ENCODE data around the gene CNTNAP2. TPM values are rescaled to one million over a fixed set of nuclear protein-coding genes. Genes with fewer than 3 reads are reported as not detected.

CNTNAP2 gene
- total and polyA plus RNA-seq, 2 of the 8 experiments (the other 6 are each of a cell fraction or from before 2014, with no cell fraction given) = 27.9 to 71.0 TPM

DNA sequence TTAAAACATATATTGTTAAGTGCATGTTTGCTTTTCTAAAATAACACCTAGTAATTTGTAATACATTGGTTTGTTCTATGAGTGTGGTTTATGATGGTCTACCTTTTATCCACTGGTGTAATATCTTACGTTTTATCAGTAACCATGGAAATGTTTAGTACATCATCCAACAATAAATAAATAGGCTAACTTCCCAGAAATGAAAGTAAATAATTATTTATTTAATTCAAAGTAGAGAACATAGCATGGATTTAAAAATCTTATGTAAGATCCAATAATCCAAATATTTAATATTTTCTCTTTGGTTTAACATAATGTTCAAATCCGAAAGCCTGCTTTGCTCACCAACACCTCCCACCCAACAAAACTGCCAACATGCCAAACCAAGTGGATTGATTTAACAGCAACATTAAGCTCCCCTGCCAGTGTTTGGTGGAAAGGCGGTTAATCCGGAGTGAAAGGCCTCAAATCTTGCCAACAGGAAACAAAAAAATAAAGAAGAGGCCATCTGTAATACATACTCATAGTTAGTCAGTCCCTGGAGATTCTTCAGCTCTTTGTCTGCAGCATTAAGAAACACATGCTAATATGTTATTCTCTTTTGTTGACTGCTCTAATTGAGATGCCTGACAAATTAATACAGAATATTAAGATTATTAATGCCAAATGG lies 897.8 kb downstream of the CNTNAP2 start:
- POLR2A ChIA-PET (ENCODE audit: partially characterized antibody) = interaction anchor here (0.6 kb wide), 1 partner anchor 54 kb away, joined by 4 read pairs; no protein-coding TSS in a partner anchor
- Histone ChIP-seq H2BK5ac (ENCODE audit: low read depth, low read length) (no peak overlapping the region), H3K18ac (ENCODE audit: extremely low read depth, low read length) (no peak overlapping the region), H4K8ac (ENCODE audit: extremely low read depth, insufficient read depth, low read length) (no peak overlapping the region), H2BK20ac (ENCODE audit: low read length) (no peak overlapping the region), H3K9me3 (ENCODE audit: insufficient read depth in 2 of 2, low read depth in 1 of 2, low read length in 1 of 2) (no peaks in the 10 kb centered on the region), H3K4me3 (ENCODE audit: extremely low read depth in 1 of 4, insufficient read depth in 2 of 4, low read depth in 3 of 4, low read length in 4 of 4) (no peak overlapping the region), H3K9ac (replicated peaks in 1 of 4; ENCODE audit: extremely low read depth in 1 of 4, low read depth in 3 of 4, low read length in 3 of 4) (no peak overlapping the region), H3K4me2 (ENCODE audit: insufficient read depth in 1 of 2, low read depth in 2 of 2, low read length in 2 of 2) (no peak overlapping the region), H3K23me2 (ENCODE audit: low read depth, low read length) (no peaks in the 10 kb centered on the region), H3K27ac (ENCODE audit: low read depth, low read length) (no peak overlapping the region), H3K36me3 (ENCODE audit: control insufficient read depth in 2 of 4, insufficient read depth in 4 of 4, low read length in 3 of 4) (no peaks in the 10 kb centered on the region), H3K79me1 (ENCODE audit: low read depth, low read length) (no peaks in the 10 kb centered on the region), H4K91ac (replicated peaks; ENCODE audit: insufficient read length, low read length) (no peak overlapping the region), H2BK120ac (replicated peaks; ENCODE audit: low read depth, low read length) (no peak overlapping the region), H3K4me1 (replicated peaks in 1 of 4; ENCODE audit: control insufficient read depth in 3 of 4, insufficient read depth in 4 of 4, low read length in 3 of 4) (no peaks in the 10 kb centered on the region), H3K79me2 (ENCODE audit: control insufficient read depth in 1 of 2, insufficient read depth in 2 of 2, low read length in 2 of 2) (no peaks in the 10 kb centered on the region), H2AK5ac (ENCODE audit: low read depth, low read length) (no peak overlapping the region), H3K56ac (replicated peaks; ENCODE audit: insufficient read length, low read depth, low read length) (no peak overlapping the region), H4K20me1 (replicated peaks in 1 of 2; ENCODE audit: control insufficient read depth in 1 of 2, insufficient read depth in 2 of 2, low read length in 2 of 2) (no peaks in the 10 kb centered on the region), H3K23ac (ENCODE audit: insufficient read length) (no peak overlapping the region), H3K27me3 (replicated peaks in 1 of 4; ENCODE audit: control insufficient read depth in 3 of 4, extremely low read depth in 1 of 4, insufficient read depth in 3 of 4, low read length in 3 of 4) (no peaks in the 10 kb centered on the region), H3K4ac (replicated peaks; ENCODE audit: insufficient read length, low read depth, low read length) (no peak overlapping the region), H4K5ac (ENCODE audit: insufficient read length, low read depth, low read length) (no peak overlapping the region), H2BK15ac (ENCODE audit: low read length) (no peak overlapping the region), H2BK12ac (ENCODE audit: low read depth, low read length) (no peak overlapping the region), H2AFZ (ENCODE audit: low read length) (no peak overlapping the region), H3K14ac (ENCODE audit: insufficient read length) (no peak overlapping the region)
- DNase-seq (ENCODE audit: low read depth in 1 of 2, low spot score in 2 of 2) (no peak), FAIRE-seq (no peak)
- CTCF ChIA-PET (ENCODE audit: partially characterized antibody) = no interaction called here
- TF ChIP-seq RAD21 (IDR thresholded peaks at IDR 0.05 in 1 of 2, conservative IDR thresholded peaks at IDR 0.05 in 1 of 2; ENCODE audit: low read depth in 2 of 2, low read length in 2 of 2) (no peak), KDM1A (IDR thresholded peaks at IDR 0.05; ENCODE audit: borderline replicate concordance, low read length) (no peak), RNF2 (IDR thresholded peaks at IDR 0.05; ENCODE audit: borderline replicate concordance, low read depth, low read length, missing control alignments, poor library complexity, severe bottlenecking) (no peak)
- WGBS, 2 experiments (ENCODE audit: extremely low coverage in 1 of 2, insufficient coverage in 1 of 2, insufficient read length in 1 of 2, insufficient replicate concordance in 2 of 2, low coverage in 1 of 2, low lambda C conversion rate in 2 of 2, missing lambda C conversion rate in 1 of 2) = 94% methylated on average over 4 of the region's 4 CpGs; no CpG with 5 or more reads in 1 of the 2 experiments
